Stomach smooth muscle (tissue), 2 donors: ENCODE measurements around the gene CD180.

Experiments used
- H3K27ac ChIP-seq: one replicate; pipeline ENCODE4 v1.7.0; 2013; ENCODE audit warnings: mild to moderate bottlenecking, low read length, inconsistent platforms
- H3K27me3 ChIP-seq, 2 donors: one replicate each; pipeline ENCODE4 v1.7.0; 2013; ENCODE audit warnings: low read length in 2 of 2; ENCODE audit not compliant: insufficient read depth in 2 of 2, control insufficient read depth in 1 of 2
- H3K36me3 ChIP-seq, 2 donors: one replicate each; pipeline ENCODE4 v1.7.0; 2013; ENCODE audit warnings: low read length in 2 of 2; ENCODE audit not compliant: control insufficient read depth in 2 of 2, insufficient read depth in 2 of 2
- H3K4me1 ChIP-seq: one replicate; pipeline ENCODE4 v1.7.0; 2013; ENCODE audit warnings: low read length; ENCODE audit not compliant: control insufficient read depth, insufficient read depth
- H3K4me3 ChIP-seq, 2 donors: one replicate each; pipeline ENCODE4 v1.7.0; 2013; ENCODE audit warnings: low read length in 2 of 2
- H3K9ac ChIP-seq, 2 donors: one replicate each; pipeline ENCODE4 v1.7.0; 2013; ENCODE audit warnings: low read length in 2 of 2, mild to moderate bottlenecking in 1 of 2
- H3K9me3 ChIP-seq, 2 donors: one replicate each; pipeline ENCODE4 v1.7.0; 2013; ENCODE audit warnings: low read length in 2 of 2; ENCODE audit not compliant: control insufficient read depth in 2 of 2
- donor health status: healthy.
- donor health status: Pancreatic carcinoma.

Gene CD180

DNA sequence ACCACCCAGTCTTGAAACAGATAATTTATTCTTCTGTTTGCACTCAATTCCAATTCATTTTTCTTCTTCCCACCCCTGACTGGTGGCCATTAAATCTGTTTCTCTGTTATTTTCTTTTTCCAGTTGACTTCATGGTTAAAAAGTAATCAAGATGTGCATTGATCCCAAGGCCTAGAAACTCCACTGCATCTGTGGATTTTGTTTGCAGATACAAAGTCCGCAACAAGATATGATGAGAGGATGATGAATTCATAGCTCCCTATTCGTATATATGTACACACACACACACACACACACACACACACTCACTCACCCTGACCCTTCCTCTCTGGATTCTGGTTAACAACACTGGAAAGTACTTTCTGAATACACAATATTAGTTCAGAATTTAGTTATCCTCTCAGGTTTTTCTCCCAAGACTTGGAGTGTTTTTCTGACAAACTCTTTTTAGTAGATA is 52.4 kb downstream of the CD180 start:
- Histone ChIP-seq H3K4me3 (no peak overlapping the region), H3K36me3 (peaks cover 32 to 56% of the 10 kb centered on the region in 2 donors), H3K9ac (no peak overlapping the region), H3K9me3 (no peaks in the 10 kb centered on the region), H3K27ac (no peak overlapping the region), H3K27me3 (no peaks in the 10 kb centered on the region), H3K4me1 (no peaks in the 10 kb centered on the region)

DNA sequence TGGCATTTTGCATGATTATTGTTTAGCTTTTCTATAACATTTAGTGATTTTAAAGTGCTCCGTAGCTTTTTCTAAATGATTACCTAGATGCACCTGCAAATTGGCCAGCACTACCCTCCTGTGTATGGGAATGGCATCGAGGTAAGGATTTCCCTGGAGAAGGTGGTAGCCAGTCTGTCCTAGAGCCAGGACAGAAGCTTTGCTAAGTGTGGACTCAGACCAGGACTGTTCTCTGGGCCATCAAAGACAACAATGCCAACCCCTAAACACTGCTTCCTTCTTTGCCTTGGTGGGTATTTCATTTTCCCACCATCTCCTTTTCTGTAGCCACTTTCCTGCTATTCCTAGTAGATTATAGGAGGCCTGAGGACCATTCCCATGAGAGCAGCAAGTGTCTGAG is 53.0 kb downstream of the CD180 start:
- H3K9ac ChIP-seq = no peak overlapping the region
- H3K36me3 ChIP-seq = peaks cover 32 to 55% of the 10 kb centered on the region in 2 donors
- H3K4me1 ChIP-seq = no peaks in the 10 kb centered on the region
- no peak overlapping the region for H3K4me3 ChIP-seq
- no peaks in the 10 kb centered on the region for H3K9me3 ChIP-seq
- no peak overlapping the region for H3K27ac ChIP-seq
- H3K27me3 ChIP-seq = no peaks in the 10 kb centered on the region

DNA sequence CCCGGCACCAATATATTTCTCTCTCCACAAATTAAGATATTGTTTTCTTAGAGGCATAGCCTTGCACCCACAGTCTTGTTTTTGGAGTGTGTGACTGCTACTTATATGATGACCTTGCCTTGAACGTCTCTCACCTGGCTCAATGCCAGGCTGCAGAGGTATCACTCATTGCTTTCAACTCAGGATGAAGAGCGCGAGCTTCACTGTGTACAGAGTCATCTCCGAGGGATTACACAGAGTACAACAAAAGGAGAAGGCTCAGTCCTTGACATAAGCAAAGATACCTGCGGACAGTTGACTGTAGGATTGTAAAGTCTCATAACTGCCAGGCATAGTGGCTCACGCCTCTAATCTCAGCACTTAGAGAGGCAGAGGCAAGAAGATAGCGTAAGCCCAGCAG is 53.8 kb downstream of the CD180 start:
- no peaks in the 10 kb centered on the region for H3K4me1 ChIP-seq
- no peaks in the 10 kb centered on the region for H3K9me3 ChIP-seq
- no peak overlapping the region for H3K27ac ChIP-seq
- H3K4me3 ChIP-seq = no peak overlapping the region
- peaks cover 32 to 55% of the 10 kb centered on the region in 2 donors for H3K36me3 ChIP-seq
- H3K9ac ChIP-seq = no peak overlapping the region
- no peaks in the 10 kb centered on the region for H3K27me3 ChIP-seq

DNA sequence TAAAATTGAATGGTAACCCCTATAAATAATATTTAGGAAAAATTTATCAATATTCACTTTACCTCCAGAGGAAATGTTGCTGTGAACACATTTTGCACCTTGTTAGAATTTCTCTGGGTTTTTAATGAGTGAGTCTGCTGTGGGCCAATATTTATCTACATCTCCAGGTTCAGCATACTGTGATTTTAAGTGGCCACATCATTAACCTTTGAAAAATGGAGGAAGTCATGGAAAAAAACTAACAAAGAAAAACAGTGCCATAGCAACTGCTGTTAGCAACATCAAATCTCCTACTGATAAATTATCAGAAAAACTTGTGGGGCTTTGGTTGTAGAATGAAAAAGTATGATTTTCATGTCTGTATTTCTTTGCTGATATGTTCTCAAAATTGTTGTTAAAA is 55.0 kb downstream of the CD180 start:
- Histone ChIP-seq H3K36me3 (peaks cover 34 to 56% of the 10 kb centered on the region in 2 donors), H3K9me3 (no peaks in the 10 kb centered on the region), H3K4me1 (no peaks in the 10 kb centered on the region), H3K27ac (no peak overlapping the region), H3K4me3 (no peak overlapping the region), H3K9ac (no peak overlapping the region), H3K27me3 (no peaks in the 10 kb centered on the region)

DNA sequence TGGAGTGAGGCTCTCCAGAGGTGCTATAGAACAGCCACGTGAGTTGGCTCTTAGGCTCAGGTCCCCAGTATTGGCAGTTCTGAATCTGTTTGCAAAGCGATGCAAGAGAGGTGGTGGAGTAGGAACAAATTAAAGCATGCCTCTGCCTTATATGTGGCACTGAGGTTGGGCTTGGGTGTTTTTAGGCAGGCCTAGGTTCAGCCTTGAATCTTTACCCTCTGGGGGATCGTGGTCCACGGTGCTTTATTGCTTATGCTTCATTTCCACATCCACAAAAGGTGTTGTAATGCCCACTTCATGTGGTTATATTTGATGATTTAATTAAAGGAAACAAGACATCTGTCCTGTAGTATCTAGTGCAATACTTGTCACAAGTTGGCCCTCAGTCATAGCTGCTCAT is 56.2 kb downstream of the CD180 start:
- no peak overlapping the region for H3K9ac ChIP-seq
- H3K27me3 ChIP-seq = no peaks in the 10 kb centered on the region
- H3K4me1 ChIP-seq = no peaks in the 10 kb centered on the region
- H3K4me3 ChIP-seq = no peak overlapping the region
- H3K27ac ChIP-seq = no peak overlapping the region
- H3K36me3 ChIP-seq = peaks cover 36 to 51% of the 10 kb centered on the region in 2 donors
- no peaks in the 10 kb centered on the region for H3K9me3 ChIP-seq

DNA sequence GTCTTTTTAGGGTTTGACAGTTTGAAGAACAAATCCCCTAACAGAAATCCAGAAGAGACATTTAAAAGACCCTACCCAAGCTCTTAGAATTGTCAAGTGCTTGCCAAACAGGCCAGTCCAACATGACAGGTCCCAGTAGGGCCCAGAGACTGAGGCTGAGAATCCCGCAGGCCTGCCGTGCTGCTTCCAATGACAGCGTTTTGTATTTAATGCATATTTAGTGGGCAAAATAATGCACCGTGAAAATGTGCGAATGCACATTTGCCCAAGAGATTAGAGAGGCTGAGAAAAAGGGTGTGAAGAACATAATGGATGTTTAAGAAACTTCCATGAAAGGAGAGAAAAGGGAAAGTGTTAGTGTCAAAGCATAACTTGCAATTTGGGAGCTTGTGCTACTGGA is 57.6 kb downstream of the CD180 start:
- Histone ChIP-seq H3K4me1 (no peaks in the 10 kb centered on the region), H3K27ac (no peak overlapping the region), H3K9ac (no peak overlapping the region), H3K9me3 (no peaks in the 10 kb centered on the region), H3K4me3 (no peak overlapping the region), H3K36me3 (peaks cover 28 to 40% of the 10 kb centered on the region in 2 donors), H3K27me3 (no peaks in the 10 kb centered on the region)

DNA sequence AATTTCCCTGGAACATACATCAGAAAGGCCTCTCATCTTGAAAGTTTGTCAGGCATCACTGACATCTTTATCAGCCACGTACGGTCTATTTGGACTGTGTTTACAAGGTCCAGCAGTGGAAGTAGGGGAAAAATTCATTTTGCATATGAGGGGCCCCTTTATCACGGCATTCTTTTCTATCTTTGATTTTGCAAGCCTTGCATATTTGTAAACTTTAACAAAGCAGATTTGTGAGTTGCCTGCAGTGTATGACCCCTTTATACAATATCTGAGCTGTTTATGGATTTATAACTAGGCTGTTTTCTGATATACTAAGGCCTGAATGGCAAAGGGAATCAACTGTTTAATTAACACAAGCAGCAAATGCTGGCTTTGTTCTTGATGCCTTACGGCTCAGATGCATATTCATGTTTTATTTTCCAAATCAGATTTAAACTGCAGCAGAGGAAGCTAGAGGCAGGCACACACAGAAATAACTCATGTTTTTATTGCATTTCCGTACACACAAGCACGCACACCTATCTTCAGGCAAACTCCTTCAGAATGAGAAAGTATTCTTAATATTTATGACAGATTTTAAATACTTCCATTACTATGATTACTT is 61.1 kb downstream of the CD180 start:
- Histone ChIP-seq H3K36me3 (peaks cover 15 to 19% of the 10 kb centered on the region in 2 donors), H3K9me3 (no peaks in the 10 kb centered on the region), H3K4me1 (no peaks in the 10 kb centered on the region), H3K4me3 (no peak overlapping the region), H3K9ac (no peak overlapping the region), H3K27ac (no peak overlapping the region), H3K27me3 (no peaks in the 10 kb centered on the region)

DNA sequence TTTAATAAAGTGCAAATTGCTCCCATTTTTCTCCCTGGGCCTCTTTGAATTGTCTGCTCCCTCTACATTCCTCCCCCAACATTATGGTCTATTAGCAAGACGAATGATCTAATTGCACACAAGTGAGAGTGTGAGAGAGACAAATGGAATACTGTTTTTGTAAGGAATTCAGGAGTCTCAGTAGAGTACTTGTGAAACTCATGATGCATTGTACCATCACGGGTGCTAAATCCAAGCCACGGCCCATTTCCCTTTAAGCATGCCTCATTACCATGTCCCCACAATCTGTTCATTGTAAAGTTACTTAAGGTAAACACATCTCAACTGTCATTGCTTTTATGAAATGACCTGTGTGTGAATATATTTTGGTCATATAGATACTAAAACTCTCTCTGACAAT is 62.8 kb downstream of the CD180 start:
- Histone ChIP-seq H3K4me3 (no peak overlapping the region), H3K4me1 (no peaks in the 10 kb centered on the region), H3K27ac (no peak overlapping the region), H3K9me3 (no peaks in the 10 kb centered on the region), H3K36me3 (peaks cover 15 to 21% of the 10 kb centered on the region in 2 donors), H3K9ac (no peak overlapping the region), H3K27me3 (no peaks in the 10 kb centered on the region)

DNA sequence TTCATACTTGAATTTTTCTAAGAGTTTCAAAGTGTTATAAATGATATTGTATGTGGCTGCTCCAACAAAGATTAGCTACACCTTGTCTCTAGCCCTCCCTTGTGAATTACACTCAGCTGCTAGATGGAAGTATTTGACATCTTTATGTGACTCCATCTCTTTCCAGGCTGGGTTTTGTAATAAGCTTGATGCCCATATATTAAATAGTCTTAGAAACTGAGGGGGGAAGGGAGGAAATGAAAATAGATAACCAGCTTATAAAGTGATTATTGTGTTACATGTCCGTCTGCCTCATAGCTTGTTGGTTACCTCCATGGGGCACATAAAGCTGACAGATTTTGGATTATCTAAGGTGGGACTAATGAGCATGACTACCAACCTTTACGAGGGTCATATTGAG is 63.4 kb downstream of the CD180 start:
- no peak overlapping the region for H3K27ac ChIP-seq
- H3K4me1 ChIP-seq = no peaks in the 10 kb centered on the region
- no peaks in the 10 kb centered on the region for H3K9me3 ChIP-seq
- no peak overlapping the region for H3K9ac ChIP-seq
- H3K27me3 ChIP-seq = no peaks in the 10 kb centered on the region
- H3K36me3 ChIP-seq = peaks cover 15 to 21% of the 10 kb centered on the region in 2 donors
- no peak overlapping the region for H3K4me3 ChIP-seq

DNA sequence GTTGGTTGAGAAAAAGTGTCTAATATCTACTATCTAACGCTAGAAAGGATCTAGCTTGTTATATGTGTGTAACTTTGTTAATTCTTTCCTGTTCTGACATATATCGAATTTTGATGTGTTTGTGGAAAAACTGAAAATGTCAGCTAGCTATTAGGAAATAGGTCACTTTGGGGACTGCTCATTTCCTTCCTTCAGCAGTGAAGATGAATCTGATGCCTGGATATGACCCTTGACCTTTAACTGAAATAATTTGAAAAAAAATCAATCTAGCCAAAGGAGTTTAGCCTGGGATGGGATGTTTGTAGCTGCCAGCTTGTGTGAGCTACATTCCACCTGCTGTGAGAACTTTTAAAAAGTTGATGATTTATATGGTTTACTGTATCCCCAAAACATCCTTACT is 66.8 kb downstream of the CD180 start:
- Histone ChIP-seq H3K9me3 (no peaks in the 10 kb centered on the region), H3K27me3 (no peaks in the 10 kb centered on the region), H3K4me3 (no peak overlapping the region), H3K9ac (no peak overlapping the region), H3K27ac (no peak overlapping the region), H3K36me3 (peaks cover 6 to 10% of the 10 kb centered on the region in 2 donors), H3K4me1 (no peaks in the 10 kb centered on the region)
